ENCODE data around the gene OR10Z1. TPM values are rescaled to one million over a fixed set of nuclear protein-coding genes. Genes with fewer than 3 reads are reported as not detected.
A peak's percentile ranks its signal among the peaks of the same experiment; 100 is the strongest.

OR10Z1 gene
- total RNA-seq, 1 donor from 2014 or later: not detected

- TF ChIP-seq CTCF (IDR thresholded peaks at IDR 0.05): no peak
- TF ChIP-seq EZH2 (IDR thresholded peaks at IDR 0.05): no peak
- TF ChIP-seq EZH2phosphoT487 (IDR thresholded peaks at IDR 0.05): no peak
- Mint-ChIP-seq H3K27me3 (ENCODE audit: insufficient read depth, low read depth) (no peaks in the 10 kb centered on the region), H3K27ac (no peak overlapping the region), H3K4me3 (no peak overlapping the region), H3K36me3 (no peaks in the 10 kb centered on the region), H3K9me3 (peaks cover 4% of the 10 kb centered on the region), H3K4me1 (no peaks in the 10 kb centered on the region)
- H3F3A ChIP-seq (ENCODE audit: low read depth): no peaks in the 10 kb centered on the region
- no peaks in the 10 kb centered on the region for H3K79me2 ChIP-seq (ENCODE audit: low read depth)
- no peaks in the 10 kb centered on the region for H3K27me3 ChIP-seq
- DNase-seq (ENCODE audit: low spot score): peak; percentile 5
- H4K20me1 ChIP-seq (ENCODE audit: low read depth): no peaks in the 10 kb centered on the region
- peak overlapping the region; percentile 87 for H2AFZ ChIP-seq (replicated peaks)
- H3K9me3 ChIP-seq (ENCODE audit: low read depth): no peaks in the 10 kb centered on the region
- H3K27ac ChIP-seq: peak overlapping the region; percentile 31
- H3K4me3 ChIP-seq: no peak overlapping the region
- peak overlapping the region; percentile 34 for H3K4me2 ChIP-seq
- peaks cover 13% of the 10 kb centered on the region for H3K4me1 ChIP-seq
- no peak overlapping the region for H3K9ac ChIP-seq
- H3K36me3 ChIP-seq: no peaks in the 10 kb centered on the region
Measured at GRCh38 chr1:158586942-158587341, 18.1 kb upstream of the OR10Z1 start.

- no peaks in the 10 kb centered on the region for H3K36me3 ChIP-seq
- H2AFZ ChIP-seq (replicated peaks): no peak overlapping the region
- H4K20me1 ChIP-seq (ENCODE audit: low read depth): no peaks in the 10 kb centered on the region
- Mint-ChIP-seq H3K27me3 (ENCODE audit: insufficient read depth, low read depth) (peaks cover 2% of the 10 kb centered on the region), H3K9me3 (peaks cover 13% of the 10 kb centered on the region), H3K27ac (no peak overlapping the region), H3K4me3 (no peak overlapping the region), H3K4me1 (no peaks in the 10 kb centered on the region), H3K36me3 (peaks cover 3% of the 10 kb centered on the region)
- H3K27ac ChIP-seq: no peak overlapping the region
- no peaks in the 10 kb centered on the region for H3K27me3 ChIP-seq
- no peak for DNase-seq (ENCODE audit: low spot score)
- TF ChIP-seq EZH2phosphoT487 (IDR thresholded peaks at IDR 0.05) (no peak), EZH2 (IDR thresholded peaks at IDR 0.05) (no peak), CTCF (IDR thresholded peaks at IDR 0.05) (no peak)
- no peaks in the 10 kb centered on the region for H3F3A ChIP-seq (ENCODE audit: low read depth)
- H3K9ac ChIP-seq: no peak overlapping the region
- no peak overlapping the region for H3K4me2 ChIP-seq
- no peaks in the 10 kb centered on the region for H3K4me1 ChIP-seq
- no peaks in the 10 kb centered on the region for H3K79me2 ChIP-seq (ENCODE audit: low read depth)
- H3K9me3 ChIP-seq (ENCODE audit: low read depth): no peaks in the 10 kb centered on the region
- no peak overlapping the region for H3K4me3 ChIP-seq
Measured at GRCh38 chr1:158600735-158601134, 4.3 kb upstream of the OR10Z1 start.

GRCh38 chr1:158607296-158607695 is 2.2 kb downstream of the OR10Z1 start:
- no peak overlapping the region for H3K4me3 ChIP-seq
- H2AFZ ChIP-seq (replicated peaks): no peak overlapping the region
- H3K27me3 ChIP-seq: no peaks in the 10 kb centered on the region
- H3K36me3 ChIP-seq: no peaks in the 10 kb centered on the region
- no peaks in the 10 kb centered on the region for H3K9me3 ChIP-seq (ENCODE audit: low read depth)
- Mint-ChIP-seq H3K27me3 (ENCODE audit: insufficient read depth, low read depth) (no peaks in the 10 kb centered on the region), H3K36me3 (no peaks in the 10 kb centered on the region), H3K4me1 (no peaks in the 10 kb centered on the region), H3K9me3 (no peaks in the 10 kb centered on the region), H3K4me3 (no peak overlapping the region), H3K27ac (no peak overlapping the region)
- H3F3A ChIP-seq (ENCODE audit: low read depth): no peaks in the 10 kb centered on the region
- TF ChIP-seq CTCF (IDR thresholded peaks at IDR 0.05) (no peak), EZH2 (IDR thresholded peaks at IDR 0.05) (no peak), EZH2phosphoT487 (IDR thresholded peaks at IDR 0.05) (no peak)
- no peak overlapping the region for H3K4me2 ChIP-seq
- no peak for DNase-seq (ENCODE audit: low spot score)
- H3K27ac ChIP-seq: no peak overlapping the region
- H3K4me1 ChIP-seq: no peaks in the 10 kb centered on the region
- no peak overlapping the region for H3K9ac ChIP-seq
- no peaks in the 10 kb centered on the region for H3K79me2 ChIP-seq (ENCODE audit: low read depth)
- no peaks in the 10 kb centered on the region for H4K20me1 ChIP-seq (ENCODE audit: low read depth)
